ENCODE data around the gene MGAT5.

DNA sequence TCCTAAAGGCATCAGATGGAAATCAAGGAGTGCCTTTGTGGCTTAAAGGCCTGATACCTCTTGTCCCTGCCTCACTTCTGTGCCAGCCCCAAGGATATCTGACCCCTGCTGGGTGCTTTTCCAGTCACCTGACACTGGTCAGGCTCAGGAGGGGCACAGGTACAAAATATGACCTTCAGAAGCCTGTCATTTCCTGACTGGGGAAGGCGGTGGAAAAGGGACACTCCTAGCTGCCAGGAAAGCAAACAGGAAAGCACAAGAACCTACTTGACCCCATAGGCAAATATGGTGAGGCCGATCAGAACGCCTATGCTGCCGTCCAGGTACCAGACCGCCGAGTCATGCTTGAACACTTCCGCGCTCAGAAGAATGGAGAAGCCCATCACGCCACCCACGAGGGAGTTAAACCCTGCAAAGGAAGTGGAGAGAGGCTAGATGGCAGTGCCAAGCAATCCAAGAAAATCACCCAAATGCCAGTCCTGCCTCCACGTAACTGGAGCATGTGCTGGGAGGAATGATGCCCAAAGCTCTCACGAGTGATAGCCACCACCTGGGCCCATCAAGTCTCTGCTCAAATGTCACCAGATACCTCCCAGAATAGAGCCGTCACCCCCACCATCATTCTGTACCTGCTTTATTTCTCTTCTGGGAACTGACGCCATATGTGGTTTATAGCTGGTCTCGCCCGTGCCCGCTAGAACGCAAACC is 204.0 kb downstream of the MGAT5 start:
- TF ChIP-seq CTCF (IDR thresholded peaks at IDR 0.05) (peak in 1 of 4 donors; percentile 11), POLR2A (IDR thresholded peaks at IDR 0.05) (peak; percentile 13)
